Lung (tissue), 12 donors: ENCODE data around the gene PRDM15. TPM values are rescaled to one million over a fixed set of nuclear protein-coding genes. Genes with fewer than 3 reads are reported as not detected.

Source experiments
- ATAC-seq: fragments of 200-7000 bp; cut with Tn5 transposase; one replicate; pipeline ENCODE4 v1.9.1; 2020; ENCODE audit warnings: moderate number of reproducible peaks; ENCODE audit not compliant: insufficient read depth, low FRiP score
- DNase-seq, 3 donors: peaks; one replicate each; pipeline ENCODE4 v3.0.0-alpha.2; 2013 to 2017
- H3K27ac ChIP-seq, 2 donors: one replicate each; pipeline ENCODE4 v1.5.1; 2013; ENCODE audit warnings: mild to moderate bottlenecking in 2 of 2, moderate library complexity in 2 of 2, control low read depth in 1 of 2, inconsistent platforms in 1 of 2, low read depth in 1 of 2, low read length in 1 of 2
- H3K27me3 ChIP-seq, 3 donors: one replicate each; pipeline ENCODE4 v1.5.1; 2013; ENCODE audit warnings: low read length in 2 of 3; ENCODE audit not compliant: control insufficient read depth in 3 of 3, insufficient read depth in 3 of 3
- H3K36me3 ChIP-seq, 4 donors: one replicate each; pipeline ENCODE4 v1.5.1; 2013; ENCODE audit warnings: low read length in 4 of 4, mild to moderate bottlenecking in 1 of 4, moderate library complexity in 1 of 4; ENCODE audit not compliant: control insufficient read depth in 4 of 4, insufficient read depth in 4 of 4
- H3K4me1 ChIP-seq, 5 donors: one replicate each; pipeline ENCODE4 v1.5.1; 2013; ENCODE audit warnings: low read length in 5 of 5, mild to moderate bottlenecking in 2 of 5, moderate library complexity in 1 of 5; ENCODE audit not compliant: control insufficient read depth in 5 of 5, insufficient read depth in 5 of 5
- H3K4me3 ChIP-seq: one replicate; pipeline ENCODE4 v1.5.1; 2013; ENCODE audit warnings: mild to moderate bottlenecking, control low read depth, moderate library complexity
- H3K9ac ChIP-seq, 2 donors: one replicate each; pipeline ENCODE4 v1.5.1; 2013; ENCODE audit warnings: low read length in 2 of 2, control low read depth in 1 of 2; ENCODE audit not compliant: insufficient read depth in 1 of 2
- H3K9me3 ChIP-seq, 4 donors: one replicate each; pipeline ENCODE4 v1.5.1; 2013; ENCODE audit warnings: low read length in 3 of 4, mild to moderate bottlenecking in 1 of 4, moderate library complexity in 1 of 4; ENCODE audit not compliant: control insufficient read depth in 4 of 4, insufficient read depth in 3 of 4
- WGBS, 2 donors: extraction: QIAGEN DNeasy Blood & Tissue Kit; methylation state at CpG; one replicate each; pipeline ENCODE4 v1.1.7; 2013; 5-methylcytosine and 5-hydroxymethylcytosine counted together
- polyA plus RNA-seq, 2 donors: library from polyadenylated mRNA; stranded (reverse); fragments of 200-250 nt; gene quantifications; one replicate each; pipeline ENCODE4 v1.2.1, GENCODE V29; 2013
- total RNA-seq, 2 donors: library from RNA; depleted of rRNA in 1 of 2; stranded (reverse); fragments of >200 nt in 1 of 2; gene quantifications; one replicate each; pipeline ENCODE4 v1.2.1, GENCODE V29; 2014 to 2021
- TF ChIP-seq, protein P1 (sequence below): IDR thresholded peaks from 2 replicates; pipeline ENCODE4 v1.5.1; 2012; ENCODE audit warnings: mild to moderate bottlenecking; ENCODE audit errors: control extremely low read depth, extremely low read depth
- donor health status: control.
- donor health status: control.
- donor health status: Bipolar disorder and iron deficiency.
- donor health status: healthy.
- donor health status: DM: yes; HTN: yes; CAD: no.

The PRDM15 gene
- total and polyA plus RNA-seq, 4 donors, result 2.4 to 7.2 (median 4.1) TPM

DNA sequence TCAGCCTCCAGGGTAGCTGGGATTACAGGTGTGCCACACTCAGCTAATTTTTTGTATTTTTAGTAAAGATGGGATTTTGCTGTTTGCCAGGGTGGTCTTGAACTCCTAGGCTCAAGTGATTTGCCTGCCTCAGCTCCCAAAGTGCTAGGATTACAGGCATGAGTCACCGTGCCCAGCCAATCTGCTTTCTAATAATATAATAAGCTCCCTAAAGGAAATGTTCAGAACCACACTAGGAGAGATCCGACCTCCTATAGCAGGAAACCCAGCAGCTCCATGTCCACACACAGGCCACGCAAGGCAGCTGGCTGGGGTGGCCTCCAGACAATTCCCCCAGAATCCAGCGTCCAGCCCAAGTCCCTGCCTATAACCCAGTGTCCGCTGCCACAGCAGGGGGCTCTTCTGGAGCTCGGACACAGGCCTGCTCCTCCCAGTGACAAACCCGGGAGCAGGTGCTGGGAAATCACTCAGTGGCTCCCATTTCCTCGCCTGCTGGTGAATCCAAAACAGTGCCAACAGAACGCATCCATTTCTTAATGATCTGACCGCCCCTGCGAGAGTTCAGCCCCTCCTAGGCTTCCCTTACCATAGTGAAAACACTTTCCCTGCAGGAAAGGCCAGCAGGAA is 119.8 kb downstream of the PRDM15 start:
- Histone ChIP-seq H3K4me3 (no peak overlapping the region), H3K9ac (no peak overlapping the region), H3K27me3 (peaks cover 0 to 41% (median 38%) of the 10 kb centered on the region in 3 donors), H3K36me3 (peaks cover 0 to 6% (median 0%) of the 10 kb centered on the region in 4 donors), H3K4me1 (peaks cover 0 to 31% (median 10%) of the 10 kb centered on the region in 5 donors), H3K27ac (no peak overlapping the region), H3K9me3 (no peaks in the 10 kb centered on the region)
- TF ChIP-seq, protein P1, sequence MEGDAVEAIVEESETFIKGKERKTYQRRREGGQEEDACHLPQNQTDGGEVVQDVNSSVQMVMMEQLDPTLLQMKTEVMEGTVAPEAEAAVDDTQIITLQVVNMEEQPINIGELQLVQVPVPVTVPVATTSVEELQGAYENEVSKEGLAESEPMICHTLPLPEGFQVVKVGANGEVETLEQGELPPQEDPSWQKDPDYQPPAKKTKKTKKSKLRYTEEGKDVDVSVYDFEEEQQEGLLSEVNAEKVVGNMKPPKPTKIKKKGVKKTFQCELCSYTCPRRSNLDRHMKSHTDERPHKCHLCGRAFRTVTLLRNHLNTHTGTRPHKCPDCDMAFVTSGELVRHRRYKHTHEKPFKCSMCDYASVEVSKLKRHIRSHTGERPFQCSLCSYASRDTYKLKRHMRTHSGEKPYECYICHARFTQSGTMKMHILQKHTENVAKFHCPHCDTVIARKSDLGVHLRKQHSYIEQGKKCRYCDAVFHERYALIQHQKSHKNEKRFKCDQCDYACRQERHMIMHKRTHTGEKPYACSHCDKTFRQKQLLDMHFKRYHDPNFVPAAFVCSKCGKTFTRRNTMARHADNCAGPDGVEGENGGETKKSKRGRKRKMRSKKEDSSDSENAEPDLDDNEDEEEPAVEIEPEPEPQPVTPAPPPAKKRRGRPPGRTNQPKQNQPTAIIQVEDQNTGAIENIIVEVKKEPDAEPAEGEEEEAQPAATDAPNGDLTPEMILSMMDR, result no peak
- no peak for DNase-seq
- 76 to 84% methylated on average over 11 of the region's 11 CpGs for WGBS, 2 donors
- no peak for ATAC-seq

DNA sequence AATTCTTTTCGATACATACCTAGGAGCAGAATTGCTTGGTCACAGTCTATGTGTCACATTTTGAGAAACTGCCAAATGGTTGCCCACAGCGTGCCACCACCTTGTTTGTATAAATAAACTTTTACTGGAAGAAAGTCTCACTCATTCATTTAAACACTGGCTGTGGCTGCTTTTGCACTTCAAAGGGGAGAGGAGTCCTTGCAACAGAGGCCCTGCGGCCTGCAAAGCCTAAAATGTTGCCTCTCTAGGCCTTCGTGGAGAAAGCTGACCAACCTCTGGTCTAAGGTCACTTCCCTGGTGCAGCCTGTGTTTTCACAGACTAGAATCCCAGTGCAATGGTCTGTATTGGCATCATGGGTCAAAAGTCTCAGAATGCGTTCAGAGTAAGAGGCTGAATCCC is 120.6 kb downstream of the PRDM15 start:
- no peaks in the 10 kb centered on the region for H3K9me3 ChIP-seq
- peaks cover 0 to 6% (median 0%) of the 10 kb centered on the region in 4 donors for H3K36me3 ChIP-seq
- peaks cover 0 to 25% (median 7%) of the 10 kb centered on the region in 5 donors for H3K4me1 ChIP-seq
- DNase-seq (no peak), ATAC-seq (no peak)
- TF ChIP-seq, protein P1, result no peak
- no peak overlapping the region for H3K9ac ChIP-seq
- H3K27me3 ChIP-seq, result peaks cover 0 to 34% (median 31%) of the 10 kb centered on the region in 3 donors
- H3K27ac ChIP-seq, result no peak overlapping the region
- WGBS, 2 donors, result 71 to 78% methylated on average over 5 of the region's 5 CpGs
- no peak overlapping the region for H3K4me3 ChIP-seq

DNA sequence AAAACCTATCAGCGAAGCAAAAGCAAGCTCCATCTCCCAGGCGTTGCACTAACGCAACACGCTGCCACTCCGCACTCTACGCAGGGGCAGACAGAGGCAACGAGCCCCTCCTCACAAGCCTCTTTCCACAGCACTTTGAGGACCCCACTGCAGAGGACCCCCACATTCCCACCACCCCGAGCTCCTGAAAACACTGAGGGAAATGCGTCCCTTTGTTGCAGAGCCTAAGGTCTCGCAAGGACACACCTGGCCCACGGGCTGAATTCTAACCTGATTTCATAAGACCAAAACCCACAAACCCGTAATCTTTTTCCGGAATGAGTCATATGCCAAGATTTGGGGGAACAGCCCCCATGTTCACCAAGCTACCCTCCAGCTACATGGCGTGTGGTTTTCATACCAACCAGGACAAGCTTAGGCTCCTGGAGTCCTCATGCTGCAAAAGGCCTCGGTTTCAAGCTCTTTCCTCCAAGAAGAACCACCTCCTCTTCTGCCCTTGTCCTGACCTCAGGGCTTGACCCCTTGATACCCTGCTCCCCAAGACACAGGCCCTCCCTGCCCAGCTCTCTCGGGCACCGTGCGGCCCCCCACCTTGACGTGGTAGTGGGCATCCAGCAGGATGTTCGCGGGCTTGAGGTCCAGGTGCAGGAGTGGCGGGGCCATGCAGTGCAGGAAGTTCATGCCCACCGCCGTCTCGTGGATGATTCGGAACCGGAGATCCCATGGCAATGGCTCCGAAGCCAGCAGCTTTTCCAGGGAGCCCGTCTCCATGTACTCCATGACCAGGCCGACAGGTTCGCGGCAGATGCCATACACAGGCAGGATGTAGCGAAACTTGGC is 123.0 kb downstream of the PRDM15 start:
- Histone ChIP-seq H3K36me3 (peaks cover 0 to 6% (median 0%) of the 10 kb centered on the region in 4 donors), H3K9me3 (no peaks in the 10 kb centered on the region), H3K4me3 (no peak overlapping the region), H3K9ac (no peak overlapping the region), H3K4me1 (peaks cover 0 to 21% (median 6%) of the 10 kb centered on the region in 5 donors), H3K27me3 (peaks cover 0 to 10% (median 9%) of the 10 kb centered on the region in 3 donors), H3K27ac (no peak overlapping the region)
- TF ChIP-seq, protein P1, result no peak
- 91 to 92% methylated on average over 33 of the region's 33 CpGs for WGBS, 2 donors
- ATAC-seq (no peak), DNase-seq (no peak)
